Neural cell (in vitro differentiated cells): Measurements from ENCODE around the gene LCP1.

Experiments used
- EP300 ChIP-seq: fragments of 450-650 bp; conservative IDR thresholded peaks from 2 replicates; pipeline ENCODE4 v1.6.1; 2014; ENCODE audit warnings: antibody characterized with exemption, mild to moderate bottlenecking, moderate library complexity; ENCODE audit not compliant: poor library complexity, severe bottlenecking
- MXI1 ChIP-seq: fragments of 450-650 bp; conservative IDR thresholded peaks from 2 replicates; pipeline ENCODE4 v1.6.1; 2014; ENCODE audit warnings: antibody characterized with exemption, mild to moderate bottlenecking; ENCODE audit not compliant: poor library complexity, severe bottlenecking
- POLR2AphosphoS5 ChIP-seq: IDR thresholded peaks from 2 replicates; pipeline ENCODE4 v1.6.1; 2012
- RAD21 ChIP-seq: fragments of 450-650 bp; conservative IDR thresholded peaks from 2 replicates; pipeline ENCODE4 v1.6.1; 2014; ENCODE audit warnings: antibody characterized with exemption, mild to moderate bottlenecking, moderate library complexity
- TAF1 ChIP-seq: IDR thresholded peaks from 2 replicates; pipeline ENCODE4 v1.6.1; 2012; ENCODE audit warnings: low read depth
- TF ChIP-seq, protein P1 (sequence below): fragments of 450-650 bp; IDR thresholded peaks from 2 replicates; pipeline ENCODE4 v1.5.1; 2014; ENCODE audit warnings: antibody characterized with exemption, mild to moderate bottlenecking, moderate library complexity; ENCODE audit not compliant: poor library complexity, severe bottlenecking
- TF ChIP-seq, protein P2 (sequence below): IDR thresholded peaks from 2 replicates; pipeline ENCODE4 v1.6.1; 2012; ENCODE audit warnings: borderline replicate concordance

DNA sequence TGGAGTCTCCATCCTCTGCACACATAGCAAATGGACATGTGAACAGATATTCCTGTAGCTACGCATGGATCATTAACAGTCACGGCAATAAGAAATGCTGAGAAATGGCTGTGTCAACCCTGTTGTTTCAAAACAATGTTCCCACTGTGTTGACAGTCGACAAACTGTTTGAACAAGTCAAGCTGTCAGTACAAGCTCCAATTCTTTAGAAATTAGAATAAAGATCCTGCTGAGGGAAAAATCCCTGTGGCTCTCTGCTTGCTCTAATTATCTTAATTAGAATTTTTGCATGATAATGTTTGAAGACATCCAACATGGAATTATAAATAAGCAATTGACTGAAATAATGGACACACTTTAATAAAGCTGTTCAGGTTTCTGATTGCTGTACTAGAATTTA, 39.2 kb downstream of the LCP1 start:
- peak; percentile 47 for TF ChIP-seq EP300
- TF ChIP-seq, protein P1, sequence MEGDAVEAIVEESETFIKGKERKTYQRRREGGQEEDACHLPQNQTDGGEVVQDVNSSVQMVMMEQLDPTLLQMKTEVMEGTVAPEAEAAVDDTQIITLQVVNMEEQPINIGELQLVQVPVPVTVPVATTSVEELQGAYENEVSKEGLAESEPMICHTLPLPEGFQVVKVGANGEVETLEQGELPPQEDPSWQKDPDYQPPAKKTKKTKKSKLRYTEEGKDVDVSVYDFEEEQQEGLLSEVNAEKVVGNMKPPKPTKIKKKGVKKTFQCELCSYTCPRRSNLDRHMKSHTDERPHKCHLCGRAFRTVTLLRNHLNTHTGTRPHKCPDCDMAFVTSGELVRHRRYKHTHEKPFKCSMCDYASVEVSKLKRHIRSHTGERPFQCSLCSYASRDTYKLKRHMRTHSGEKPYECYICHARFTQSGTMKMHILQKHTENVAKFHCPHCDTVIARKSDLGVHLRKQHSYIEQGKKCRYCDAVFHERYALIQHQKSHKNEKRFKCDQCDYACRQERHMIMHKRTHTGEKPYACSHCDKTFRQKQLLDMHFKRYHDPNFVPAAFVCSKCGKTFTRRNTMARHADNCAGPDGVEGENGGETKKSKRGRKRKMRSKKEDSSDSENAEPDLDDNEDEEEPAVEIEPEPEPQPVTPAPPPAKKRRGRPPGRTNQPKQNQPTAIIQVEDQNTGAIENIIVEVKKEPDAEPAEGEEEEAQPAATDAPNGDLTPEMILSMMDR = no peak
- no peak for TF ChIP-seq RAD21
- TF ChIP-seq MXI1 = no peak
- no peak for TF ChIP-seq TAF1
- TF ChIP-seq, protein P2, sequence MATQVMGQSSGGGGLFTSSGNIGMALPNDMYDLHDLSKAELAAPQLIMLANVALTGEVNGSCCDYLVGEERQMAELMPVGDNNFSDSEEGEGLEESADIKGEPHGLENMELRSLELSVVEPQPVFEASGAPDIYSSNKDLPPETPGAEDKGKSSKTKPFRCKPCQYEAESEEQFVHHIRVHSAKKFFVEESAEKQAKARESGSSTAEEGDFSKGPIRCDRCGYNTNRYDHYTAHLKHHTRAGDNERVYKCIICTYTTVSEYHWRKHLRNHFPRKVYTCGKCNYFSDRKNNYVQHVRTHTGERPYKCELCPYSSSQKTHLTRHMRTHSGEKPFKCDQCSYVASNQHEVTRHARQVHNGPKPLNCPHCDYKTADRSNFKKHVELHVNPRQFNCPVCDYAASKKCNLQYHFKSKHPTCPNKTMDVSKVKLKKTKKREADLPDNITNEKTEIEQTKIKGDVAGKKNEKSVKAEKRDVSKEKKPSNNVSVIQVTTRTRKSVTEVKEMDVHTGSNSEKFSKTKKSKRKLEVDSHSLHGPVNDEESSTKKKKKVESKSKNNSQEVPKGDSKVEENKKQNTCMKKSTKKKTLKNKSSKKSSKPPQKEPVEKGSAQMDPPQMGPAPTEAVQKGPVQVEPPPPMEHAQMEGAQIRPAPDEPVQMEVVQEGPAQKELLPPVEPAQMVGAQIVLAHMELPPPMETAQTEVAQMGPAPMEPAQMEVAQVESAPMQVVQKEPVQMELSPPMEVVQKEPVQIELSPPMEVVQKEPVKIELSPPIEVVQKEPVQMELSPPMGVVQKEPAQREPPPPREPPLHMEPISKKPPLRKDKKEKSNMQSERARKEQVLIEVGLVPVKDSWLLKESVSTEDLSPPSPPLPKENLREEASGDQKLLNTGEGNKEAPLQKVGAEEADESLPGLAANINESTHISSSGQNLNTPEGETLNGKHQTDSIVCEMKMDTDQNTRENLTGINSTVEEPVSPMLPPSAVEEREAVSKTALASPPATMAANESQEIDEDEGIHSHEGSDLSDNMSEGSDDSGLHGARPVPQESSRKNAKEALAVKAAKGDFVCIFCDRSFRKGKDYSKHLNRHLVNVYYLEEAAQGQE = no peak
- TF ChIP-seq POLR2AphosphoS5 = peak; percentile 76
